ENCODE results near the gene HHATL. TPM values are rescaled to one million over a fixed set of nuclear protein-coding genes. Genes with fewer than 3 reads are reported as not detected.

Gene HHATL
- not detected for total RNA-seq

GRCh38 chr3:42702066-42702951 lies at the start of gene HHATL:
Gene HHATL, minus strand, starts transcription at chr3:42702798. Its CDS starts 1,972 bp downstream, at chr3:42700826.
- H3K27me3 Mint-ChIP-seq, result peaks cover 9% of the 10 kb centered on the region
- ATAC-seq, result no peak
- peaks cover 5% of the 10 kb centered on the region for H3K4me1 Mint-ChIP-seq
- POLR2A ChIA-PET, result no interaction called here
- no peaks in the 10 kb centered on the region for H3K9me3 Mint-ChIP-seq (ENCODE audit: low read depth)
- H3K4me3 Mint-ChIP-seq, result no peak within 1 kb of the TSS
- no peak within 1 kb of the TSS for H3K27ac Mint-ChIP-seq
- H3K36me3 Mint-ChIP-seq (ENCODE audit: low read depth), result no peaks in the 10 kb centered on the region
- intact Hi-C loops (cut with DNase I, micrococcal nuclease), result no loop called here
- DNase-seq, result no peak
- CTCF ChIA-PET, result interaction anchor here (1.0 kb wide), 1 partner anchor 48 kb away, joined by 3 read pairs; no protein-coding TSS in a partner anchor

GRCh38 chr3:42751609-42752008 lies 49.0 kb upstream of the HHATL start:
- H3K27ac Mint-ChIP-seq, result no peak overlapping the region
- no peaks in the 10 kb centered on the region for H3K36me3 Mint-ChIP-seq (ENCODE audit: low read depth)
- no peaks in the 10 kb centered on the region for H3K9me3 Mint-ChIP-seq (ENCODE audit: low read depth)
- ChIA-PET POLR2A (no interaction called here), CTCF (interaction anchor here (0.8 kb wide), 1 partner anchor 114 kb away, joined by 4 read pairs; no protein-coding TSS in a partner anchor)
- DNase-seq (no peak), ATAC-seq (no peak)
- no peak overlapping the region for H3K4me3 Mint-ChIP-seq
- intact Hi-C loops (cut with DNase I, micrococcal nuclease), result no loop called here
- peaks cover 28% of the 10 kb centered on the region for H3K4me1 Mint-ChIP-seq
- no peaks in the 10 kb centered on the region for H3K27me3 Mint-ChIP-seq

GRCh38 chr3:42750834-42751233 lies 48.2 kb upstream of the HHATL start:
- no peak overlapping the region for H3K27ac Mint-ChIP-seq
- H3K4me3 Mint-ChIP-seq, result no peak overlapping the region
- intact Hi-C loops (cut with DNase I, micrococcal nuclease), result no loop called here
- no peaks in the 10 kb centered on the region for H3K9me3 Mint-ChIP-seq (ENCODE audit: low read depth)
- no peaks in the 10 kb centered on the region for H3K36me3 Mint-ChIP-seq (ENCODE audit: low read depth)
- ChIA-PET POLR2A (no interaction called here), CTCF (no interaction called here)
- DNase-seq (no peak), ATAC-seq (no peak)
- peaks cover 28% of the 10 kb centered on the region for H3K4me1 Mint-ChIP-seq
- no peaks in the 10 kb centered on the region for H3K27me3 Mint-ChIP-seq

GRCh38 chr3:42749753-42750231 lies 47.2 kb upstream of the HHATL start:
- Mint-ChIP-seq H3K4me1 (peaks cover 30% of the 10 kb centered on the region), H3K27me3 (no peaks in the 10 kb centered on the region), H3K27ac (no peak overlapping the region), H3K36me3 (ENCODE audit: low read depth) (no peaks in the 10 kb centered on the region), H3K9me3 (ENCODE audit: low read depth) (no peaks in the 10 kb centered on the region), H3K4me3 (no peak overlapping the region)
- peak; percentile 33 for DNase-seq
- peak; percentile 55 for ATAC-seq
- intact Hi-C loops (cut with DNase I, micrococcal nuclease), result loop anchor here (10.0 kb wide), 2 partner anchors 95 to 505 kb away; partner anchors contain the start of gene ZBTB47 (in 1 of the 2)
- ChIA-PET CTCF (interaction anchor here (0.7 to 1.5 kb wide), 7 partner anchors 12 to 156 kb away, joined by 3 to 5 read pairs (median 3); partner anchors contain the start of gene HHATL), POLR2A (no interaction called here)

GRCh38 chr3:42749025-42749752 lies 46.6 kb upstream of the HHATL start:
- ChIA-PET POLR2A (no interaction called here), CTCF (interaction anchor here (0.6 to 1.5 kb wide), 4 partner anchors 129 to 153 kb away, joined by 3 to 5 read pairs (median 4); no protein-coding TSS in a partner anchor)
- DNase-seq (no peak), ATAC-seq (no peak)
- intact Hi-C loops (cut with DNase I, micrococcal nuclease), result loop anchor here (10.0 kb wide), 2 partner anchors 94 to 504 kb away; partner anchors contain the start of gene ZBTB47 (in 1 of the 2)
- Mint-ChIP-seq H3K9me3 (ENCODE audit: low read depth) (no peaks in the 10 kb centered on the region), H3K36me3 (ENCODE audit: low read depth) (no peaks in the 10 kb centered on the region), H3K27ac (no peak overlapping the region), H3K4me3 (no peak overlapping the region), H3K4me1 (peaks cover 32% of the 10 kb centered on the region), H3K27me3 (no peaks in the 10 kb centered on the region)

- Mint-ChIP-seq H3K36me3 (ENCODE audit: low read depth) (no peaks in the 10 kb centered on the region), H3K27ac (no peak overlapping the region), H3K4me3 (no peak overlapping the region), H3K9me3 (ENCODE audit: low read depth) (no peaks in the 10 kb centered on the region), H3K4me1 (peaks cover 36% of the 10 kb centered on the region), H3K27me3 (no peaks in the 10 kb centered on the region)
- intact Hi-C loops (cut with DNase I, micrococcal nuclease), result loop anchor here (10.0 kb wide), 2 partner anchors 93 to 503 kb away; partner anchors contain the start of gene ZBTB47 (in 1 of the 2)
- DNase-seq (peak; percentile 22), ATAC-seq (peak; percentile 51)
- CTCF ChIA-PET, result interaction anchor here (0.6 to 1.3 kb wide), 5 partner anchors 10 to 165 kb away, joined by 3 to 10 read pairs (median 3); no protein-coding TSS in a partner anchor
- POLR2A ChIA-PET, result no interaction called here
Observed at GRCh38 chr3:42747581-42747980, 45.0 kb upstream of the HHATL start.

GRCh38 chr3:42746455-42747450 lies 44.2 kb upstream of the HHATL start:
- CTCF ChIA-PET, result interaction anchor here (0.6 to 2.9 kb wide), 7 partner anchors 9 to 164 kb away, joined by 3 to 11 read pairs (median 4); no protein-coding TSS in a partner anchor
- H3K27me3 Mint-ChIP-seq, result no peaks in the 10 kb centered on the region
- no peaks in the 10 kb centered on the region for H3K9me3 Mint-ChIP-seq (ENCODE audit: low read depth)
- ATAC-seq (no peak), DNase-seq (no peak)
- POLR2A ChIA-PET, result no interaction called here
- no peak overlapping the region for H3K27ac Mint-ChIP-seq
- no peaks in the 10 kb centered on the region for H3K36me3 Mint-ChIP-seq (ENCODE audit: low read depth)
- H3K4me1 Mint-ChIP-seq, result peaks cover 36% of the 10 kb centered on the region
- intact Hi-C loops (cut with DNase I, micrococcal nuclease), result loop anchor here (10.0 kb wide), 2 partner anchors 92 to 502 kb away; partner anchors contain the start of gene ZBTB47 (in 1 of the 2)
- H3K4me3 Mint-ChIP-seq, result no peak overlapping the region

- intact Hi-C loops (cut with DNase I, micrococcal nuclease), result loop anchor here (2.0 to 10.0 kb wide), 3 partner anchors 91 to 501 kb away; partner anchors contain the start of gene ZBTB47 (in 1 of the 2)
- ChIA-PET POLR2A (no interaction called here), CTCF (interaction anchor here (0.6 to 2.9 kb wide), 16 partner anchors 8 to 798 kb away, joined by 3 to 11 read pairs (median 4); no protein-coding TSS in a partner anchor)
- Mint-ChIP-seq H3K27ac (no peak overlapping the region), H3K9me3 (ENCODE audit: low read depth) (no peaks in the 10 kb centered on the region), H3K27me3 (no peaks in the 10 kb centered on the region), H3K4me1 (peaks cover 36% of the 10 kb centered on the region), H3K36me3 (ENCODE audit: low read depth) (no peaks in the 10 kb centered on the region), H3K4me3 (no peak overlapping the region)
- no peak for DNase-seq
- ATAC-seq, result no peak
Observed at GRCh38 chr3:42745776-42746454, 43.3 kb upstream of the HHATL start.

- no peaks in the 10 kb centered on the region for H3K9me3 Mint-ChIP-seq (ENCODE audit: low read depth)
- H3K36me3 Mint-ChIP-seq (ENCODE audit: low read depth), result no peaks in the 10 kb centered on the region
- H3K27me3 Mint-ChIP-seq, result no peaks in the 10 kb centered on the region
- H3K4me1 Mint-ChIP-seq, result peaks cover 36% of the 10 kb centered on the region
- POLR2A ChIA-PET, result no interaction called here
- CTCF ChIA-PET, result interaction anchor here (0.6 to 2.9 kb wide), 17 partner anchors 8 to 799 kb away, joined by 3 to 11 read pairs (median 4); no protein-coding TSS in a partner anchor
- intact Hi-C loops (cut with DNase I, micrococcal nuclease), result loop anchor here (2.0 to 10.0 kb wide), 3 partner anchors 91 to 501 kb away; partner anchors contain the start of gene ZBTB47 (in 1 of the 2)
- H3K4me3 Mint-ChIP-seq, result no peak overlapping the region
- ATAC-seq, result no peak
- DNase-seq, result no peak
- H3K27ac Mint-ChIP-seq, result no peak overlapping the region
Observed at GRCh38 chr3:42745291-42745745, 42.7 kb upstream of the HHATL start.

All from activated CD4-positive, alpha-beta T cell treated with anti-CD3 and anti-CD28 coated beads for 36 hours (primary cell).